HepG2 (cell line): ENCODE data around the gene SNRPD3. TPM values are rescaled to one million over a fixed set of nuclear protein-coding genes. Genes with fewer than 3 reads are reported as not detected.

Source experiments
- EEA1 ChIP-seq: sonication (generic); formaldehyde crosslinking; IDR thresholded peaks from 2 replicates; pipeline ENCODE4 v1.5.1; 2020; ENCODE audit warnings: mild to moderate bottlenecking, missing genetic modification reagents, borderline replicate concordance
- FLYWCH1 ChIP-seq: sonication (generic); formaldehyde crosslinking; IDR thresholded peaks from 2 replicates; pipeline ENCODE4 v1.8.1; 2023; ENCODE audit warnings: mild to moderate bottlenecking, missing genetic modification reagents
- GZF1 ChIP-seq: sonication (generic); formaldehyde crosslinking; IDR thresholded peaks from 2 replicates; pipeline ENCODE4 v1.5.1; 2020; ENCODE audit warnings: mild to moderate bottlenecking, missing genetic modification reagents
- KMT2B ChIP-seq: IDR thresholded peaks from 2 replicates; pipeline ENCODE4 v1.6.1; 2016; ENCODE audit warnings: missing genetic modification reagents, missing compliant biosample characterization
- NFE2L2 ChIP-seq: fragments of 150-350 bp; IDR thresholded peaks from 2 replicates; pipeline ENCODE4 v1.6.1; 2014; ENCODE audit warnings: low read length
- PAWR ChIP-seq: sonication (generic); formaldehyde crosslinking; IDR thresholded peaks from 2 replicates; pipeline ENCODE4 v1.4.0; 2020; ENCODE audit warnings: missing genetic modification reagents, mild to moderate bottlenecking, borderline replicate concordance
- POGZ ChIP-seq: sonication (generic); formaldehyde crosslinking; IDR thresholded peaks from 2 replicates; pipeline ENCODE4 v1.4.0; 2020; ENCODE audit warnings: mild to moderate bottlenecking, missing genetic modification reagents
- PRMT3 ChIP-seq: sonication (generic); formaldehyde crosslinking; IDR thresholded peaks from 2 replicates; pipeline ENCODE4 v1.8.1; 2022; ENCODE audit warnings: low read depth, mild to moderate bottlenecking, moderate library complexity, missing genetic modification reagents, borderline replicate concordance
- PTBP1 ChIP-seq: fragments of 200-400 bp; formaldehyde crosslinking; IDR thresholded peaks from 2 replicates; pipeline ENCODE4 v1.6.1; 2018; ENCODE audit warnings: low read length, low read depth; ENCODE audit not compliant: poor library complexity, severe bottlenecking
- RBAK ChIP-seq: sonication (generic); formaldehyde crosslinking; IDR thresholded peaks from 2 replicates; pipeline ENCODE4 v1.5.1; 2020; ENCODE audit warnings: mild to moderate bottlenecking, missing genetic modification reagents
- TFDP2 ChIP-seq: sonication (generic); formaldehyde crosslinking; IDR thresholded peaks from 2 replicates; pipeline ENCODE4 v1.4.0; 2020; ENCODE audit warnings: missing genetic modification reagents
- YEATS2 ChIP-seq: sonication (generic); formaldehyde crosslinking; IDR thresholded peaks from 2 replicates; pipeline ENCODE4 v1.4.0; 2020; ENCODE audit warnings: missing genetic modification reagents, borderline replicate concordance
- ZBTB20 ChIP-seq: sonication (generic); formaldehyde crosslinking; IDR thresholded peaks from 2 replicates; pipeline ENCODE4 v1.8.1; 2023; ENCODE audit warnings: missing genetic modification reagents, low read depth, mild to moderate bottlenecking, borderline replicate concordance
- ZFAT ChIP-seq: sonication (generic); formaldehyde crosslinking; conservative IDR thresholded peaks from 2 replicates; pipeline ENCODE4 v1.8.1; 2023; ENCODE audit warnings: missing genetic modification reagents, inconsistent platforms
- ZNF143 ChIP-seq: sonication (generic); formaldehyde crosslinking; IDR thresholded peaks from 2 replicates; pipeline ENCODE4 v1.4.0; 2020; ENCODE audit warnings: missing genetic modification reagents
- ZNF30 ChIP-seq: sonication (generic); formaldehyde crosslinking; IDR thresholded peaks from 2 replicates; pipeline ENCODE4 v1.5.0; 2020; ENCODE audit warnings: mild to moderate bottlenecking, missing genetic modification reagents
- ZNF318 ChIP-seq: sonication (generic); formaldehyde crosslinking; IDR thresholded peaks from 2 replicates; pipeline ENCODE4 v1.4.0; 2020; ENCODE audit warnings: mild to moderate bottlenecking, missing genetic modification reagents
- ZNF550 ChIP-seq: sonication (generic); formaldehyde crosslinking; IDR thresholded peaks from 2 replicates; pipeline ENCODE4 v1.4.0; 2020; ENCODE audit warnings: mild to moderate bottlenecking, missing genetic modification reagents, borderline replicate concordance
- ZNF558 ChIP-seq: sonication (generic); formaldehyde crosslinking; IDR thresholded peaks from 2 replicates; pipeline ENCODE4 v1.9.0; 2022; ENCODE audit warnings: mild to moderate bottlenecking, missing genetic modification reagents, borderline replicate concordance
- ZNF775 ChIP-seq: sonication (generic); formaldehyde crosslinking; IDR thresholded peaks from 2 replicates; pipeline ENCODE4 v1.4.0; 2020; ENCODE audit warnings: missing genetic modification reagents, mild to moderate bottlenecking, moderate library complexity, borderline replicate concordance
- polyA plus RNA-seq, 8 experiments: library from polyadenylated mRNA; depleted of rRNA in 3 of 8; stranded (reverse) in 7 of 8; unstranded in 1 of 8; fragments of >200 nt; fragmentation: Illumina TruSeq in 4 of 8; extraction: Trizol in 4 of 8; gene quantifications; 2 replicates each; pipeline versions ENCODE4 v1.2.1 to v1.2.3, GENCODE V29; 2011 to 2016; ENCODE audit warnings: low read depth in 4 of 8, missing spikeins in 1 of 8, mixed read lengths in 1 of 8; ENCODE audit not compliant: insufficient read depth in 1 of 8
- total RNA-seq, 5 experiments: library from RNA; depleted of rRNA; stranded (reverse); fragments of >200 nt; fragmentation: Illumina TruSeq; extraction: Trizol; gene quantifications; 2 replicates each; pipeline ENCODE4 v1.2.3, GENCODE V29; 2016; ENCODE audit warnings: low read depth in 1 of 5

The SNRPD3 gene
- total and polyA plus RNA-seq, 2 of the 13 experiments (the other 11 are each of a cell fraction or from before 2014, with no cell fraction given), result 110 to 209 TPM

- 0 out of 2 replicates have a peak, but pooled peaks have one; percentile 44 for TF ChIP-seq ZNF318
- TF ChIP-seq ZNF558, result no peak
- no peak for TF ChIP-seq FLYWCH1
- no peak for TF ChIP-seq RBAK (CRISPR knock-in tag)
- TF ChIP-seq EEA1 (CRISPR knock-in tag), result no peak
- peak; percentile 42; the same call in 1 of the 2 replicates for TF ChIP-seq KMT2B (CRISPR knock-in tag)
- 0 out of 2 replicates have a peak, but pooled peaks have one; percentile 46 for TF ChIP-seq ZBTB20 (CRISPR knock-in tag)
- TF ChIP-seq POGZ (CRISPR knock-in tag), result peak; percentile 28
- TF ChIP-seq PAWR (CRISPR knock-in tag), result no peak
- no peak for TF ChIP-seq PRMT3
- no peak for TF ChIP-seq TFDP2 (CRISPR knock-in tag)
- no peak for TF ChIP-seq GZF1 (CRISPR knock-in tag)
- 0 out of 2 replicates have a peak, but pooled peaks have one; percentile 6 for TF ChIP-seq NFE2L2
- no peak for TF ChIP-seq ZNF30 (CRISPR knock-in tag)
- no peak for TF ChIP-seq ZNF143 (CRISPR knock-in tag)
- no peak for TF ChIP-seq PTBP1
- TF ChIP-seq ZNF550 (CRISPR knock-in tag), result no peak
- no peak; the same call in 1 of the 2 replicates for TF ChIP-seq YEATS2
- TF ChIP-seq ZNF775 (CRISPR knock-in tag), result no peak
- no peak for TF ChIP-seq ZFAT (CRISPR knock-in tag)
Observed at GRCh38 chr22:24525416-24526037, 30.3 kb upstream of the SNRPD3 start (continued).
